ENCODE measurements around the gene CFAP126. TPM values are rescaled to one million over a fixed set of nuclear protein-coding genes. Genes with fewer than 3 reads are reported as not detected.
"Not testable (repeated sequence)": the region's sequence is repeated elsewhere in the genome, so short reads cannot be mapped to it uniquely, and the experiment has no call there.

The CFAP126 gene
- total RNA-seq, 2 donors from 2014 or later, result 0.76 TPM; not detected in 1

GRCh38 chr1:161365207-161365606 is 2.5 kb downstream of the CFAP126 start:
- peaks cover 0 to 7% of the 10 kb centered on the region in 2 donors for H3K36me3 Mint-ChIP-seq (ENCODE audit: insufficient read depth in 2 of 2)
- ATAC-seq (replicated peaks in 1 of 2) (no peak), DNase-seq (no peak)
- no peaks in the 10 kb centered on the region for H3K27me3 Mint-ChIP-seq (ENCODE audit: low read depth)
- no peaks in the 10 kb centered on the region for H3K9me3 Mint-ChIP-seq
- no peak overlapping the region for H3K27ac Mint-ChIP-seq
- peaks cover 24% of the 10 kb centered on the region for H3K4me1 Mint-ChIP-seq (ENCODE audit: low read depth)
- H3K4me3 Mint-ChIP-seq, result no peak overlapping the region

- Mint-ChIP-seq H3K4me3 (peak overlapping the region in 1 of 2 donors; percentile 61), H3K27ac (peak overlapping the region; percentile 96), H3K36me3 (ENCODE audit: insufficient read depth in 2 of 2) (peaks cover 0 to 8% of the 10 kb centered on the region in 2 donors), H3K27me3 (ENCODE audit: low read depth) (no peaks in the 10 kb centered on the region), H3K4me1 (ENCODE audit: low read depth) (peaks cover 24% of the 10 kb centered on the region), H3K9me3 (no peaks in the 10 kb centered on the region)
- DNase-seq, result no peak
- peak in 1 of 2 donors; percentile 54 for ATAC-seq (replicated peaks in 1 of 2)
These were observed 3.3 kb downstream of the CFAP126 start for GRCh38 chr1:161364332-161364731.

GRCh38 chr1:161359291-161359690 is 8.4 kb downstream of the CFAP126 start:
- H3K27ac Mint-ChIP-seq, result peak overlapping the region; percentile 64
- H3K36me3 Mint-ChIP-seq (ENCODE audit: insufficient read depth in 2 of 2), result peaks cover 1 to 10% of the 10 kb centered on the region in 2 donors
- DNase-seq, result no peak
- peaks cover 7% of the 10 kb centered on the region for H3K4me1 Mint-ChIP-seq (ENCODE audit: low read depth)
- no peaks in the 10 kb centered on the region for H3K27me3 Mint-ChIP-seq (ENCODE audit: low read depth)
- no peak overlapping the region for H3K4me3 Mint-ChIP-seq
- H3K9me3 Mint-ChIP-seq, result no peaks in the 10 kb centered on the region
- no peak for ATAC-seq (replicated peaks in 1 of 2)

GRCh38 chr1:161357073-161357472 is 10.6 kb downstream of the CFAP126 start:
- no peak overlapping the region for H3K27ac Mint-ChIP-seq
- DNase-seq, result no peak
- H3K27me3 Mint-ChIP-seq (ENCODE audit: low read depth), result no peaks in the 10 kb centered on the region
- H3K9me3 Mint-ChIP-seq, result no peaks in the 10 kb centered on the region
- peaks cover 1 to 3% of the 10 kb centered on the region in 2 donors for H3K36me3 Mint-ChIP-seq (ENCODE audit: insufficient read depth in 2 of 2)
- peak in 1 of 2 donors; percentile 35 for ATAC-seq (replicated peaks in 1 of 2)
- no peaks in the 10 kb centered on the region for H3K4me1 Mint-ChIP-seq (ENCODE audit: low read depth)
- H3K4me3 Mint-ChIP-seq, result no peak overlapping the region

GRCh38 chr1:161351482-161351881 is 16.2 kb downstream of the CFAP126 start:
- H3K36me3 Mint-ChIP-seq (ENCODE audit: insufficient read depth in 2 of 2), result peaks cover 4 to 9% of the 10 kb centered on the region in 2 donors
- DNase-seq (peak in 1 of 2 donors; percentile 13), ATAC-seq (replicated peaks in 1 of 2) (peak in 1 of 2 donors; percentile 96)
- peak overlapping the region; percentile 24 for H3K27ac Mint-ChIP-seq
- no peak overlapping the region for H3K4me3 Mint-ChIP-seq
- H3K9me3 Mint-ChIP-seq, result no peaks in the 10 kb centered on the region
- H3K27me3 Mint-ChIP-seq (ENCODE audit: low read depth), result no peaks in the 10 kb centered on the region
- H3K4me1 Mint-ChIP-seq (ENCODE audit: low read depth), result no peaks in the 10 kb centered on the region

- no peaks in the 10 kb centered on the region for H3K4me1 Mint-ChIP-seq (ENCODE audit: low read depth)
- DNase-seq (no peak), ATAC-seq (replicated peaks in 1 of 2) (no peak)
- no peaks in the 10 kb centered on the region for H3K9me3 Mint-ChIP-seq
- H3K4me3 Mint-ChIP-seq, result no peak overlapping the region
- H3K36me3 Mint-ChIP-seq (ENCODE audit: insufficient read depth in 2 of 2), result peaks cover 2 to 9% of the 10 kb centered on the region in 2 donors
- no peaks in the 10 kb centered on the region for H3K27me3 Mint-ChIP-seq (ENCODE audit: low read depth)
- peak overlapping the region; percentile 64 for H3K27ac Mint-ChIP-seq
These were observed 17.0 kb downstream of the CFAP126 start for GRCh38 chr1:161350671-161351070.

- no peak for DNase-seq
- no peak for ATAC-seq (replicated peaks in 1 of 2)
- Mint-ChIP-seq H3K36me3 (ENCODE audit: insufficient read depth in 2 of 2) (peaks cover 6 to 25% of the 10 kb centered on the region in 2 donors), H3K4me1 (ENCODE audit: low read depth) (peaks cover 6% of the 10 kb centered on the region), H3K27me3 (ENCODE audit: low read depth) (no peaks in the 10 kb centered on the region), H3K9me3 (no peaks in the 10 kb centered on the region), H3K27ac (no peak overlapping the region), H3K4me3 (no peak overlapping the region)
These were observed 24.9 kb downstream of the CFAP126 start for GRCh38 chr1:161342821-161343220.

- no peak for ATAC-seq (replicated peaks in 1 of 2)
- Mint-ChIP-seq H3K4me1 (ENCODE audit: low read depth) (peaks cover 6% of the 10 kb centered on the region), H3K27ac (no peak overlapping the region), H3K27me3 (ENCODE audit: low read depth) (no peaks in the 10 kb centered on the region), H3K4me3 (no peak overlapping the region), H3K9me3 (no peaks in the 10 kb centered on the region), H3K36me3 (ENCODE audit: insufficient read depth in 2 of 2) (peaks cover 6 to 25% of the 10 kb centered on the region in 2 donors)
- no peak for DNase-seq
These were observed 25.5 kb downstream of the CFAP126 start for GRCh38 chr1:161342177-161342576.

GRCh38 chr1:161335796-161336195 is 31.9 kb downstream of the CFAP126 start:
- Mint-ChIP-seq H3K27me3 (ENCODE audit: low read depth) (no peaks in the 10 kb centered on the region), H3K36me3 (ENCODE audit: insufficient read depth in 2 of 2) (peaks cover 0 to 32% of the 10 kb centered on the region in 2 donors), H3K4me3 (no peak overlapping the region), H3K9me3 (no peaks in the 10 kb centered on the region), H3K27ac (no peak overlapping the region), H3K4me1 (ENCODE audit: low read depth) (peaks cover 4% of the 10 kb centered on the region)
- no peak for DNase-seq
- ATAC-seq (replicated peaks in 1 of 2), result no peak

GRCh38 chr1:161333166-161333565 is 34.5 kb downstream of the CFAP126 start:
- H3K4me3 Mint-ChIP-seq, result no peak overlapping the region
- no peaks in the 10 kb centered on the region for H3K9me3 Mint-ChIP-seq
- H3K4me1 Mint-ChIP-seq (ENCODE audit: low read depth), result no peaks in the 10 kb centered on the region
- ATAC-seq (replicated peaks in 1 of 2), result no peak
- no peaks in the 10 kb centered on the region for H3K27me3 Mint-ChIP-seq (ENCODE audit: low read depth)
- H3K27ac Mint-ChIP-seq, result no peak overlapping the region
- H3K36me3 Mint-ChIP-seq (ENCODE audit: insufficient read depth in 2 of 2), result peaks cover 0 to 29% of the 10 kb centered on the region in 2 donors
- no peak for DNase-seq

GRCh38 chr1:161330346-161330745 is 37.3 kb downstream of the CFAP126 start:
- no peaks in the 10 kb centered on the region for H3K27me3 Mint-ChIP-seq (ENCODE audit: low read depth)
- no peak for DNase-seq
- no peaks in the 10 kb centered on the region for H3K4me1 Mint-ChIP-seq (ENCODE audit: low read depth)
- ATAC-seq (replicated peaks in 1 of 2), result no peak
- no peaks in the 10 kb centered on the region for H3K9me3 Mint-ChIP-seq
- no peak overlapping the region for H3K27ac Mint-ChIP-seq
- H3K4me3 Mint-ChIP-seq, result no peak overlapping the region
- H3K36me3 Mint-ChIP-seq (ENCODE audit: insufficient read depth in 2 of 2), result peaks cover 1 to 34% of the 10 kb centered on the region in 2 donors

- no peak overlapping the region for H3K4me3 Mint-ChIP-seq
- no peak for DNase-seq
- no peak for ATAC-seq (replicated peaks in 1 of 2)
- H3K36me3 Mint-ChIP-seq (ENCODE audit: insufficient read depth in 2 of 2), result peaks cover 3 to 20% of the 10 kb centered on the region in 2 donors
- no peaks in the 10 kb centered on the region for H3K4me1 Mint-ChIP-seq (ENCODE audit: low read depth)
- H3K9me3 Mint-ChIP-seq, result no peaks in the 10 kb centered on the region
- H3K27ac Mint-ChIP-seq, result no peak overlapping the region
- no peaks in the 10 kb centered on the region for H3K27me3 Mint-ChIP-seq (ENCODE audit: low read depth)
These were observed 43.7 kb downstream of the CFAP126 start for GRCh38 chr1:161324020-161324419.

GRCh38 chr1:161315841-161316674 is 51.6 kb downstream of the CFAP126 start:
- H3K36me3 Mint-ChIP-seq (ENCODE audit: insufficient read depth in 2 of 2); H3K27me3 Mint-ChIP-seq (ENCODE audit: low read depth); DNase-seq; ATAC-seq (replicated peaks in 1 of 2); H3K9me3 Mint-ChIP-seq: not testable (repeated sequence)
- H3K4me3 Mint-ChIP-seq, result peak overlapping the region in 1 of 2 donors; percentile 98
- H3K4me1 Mint-ChIP-seq (ENCODE audit: low read depth), result peaks cover 30% of the 10 kb centered on the region
- peak overlapping the region; percentile 98 for H3K27ac Mint-ChIP-seq

Data from activated T-cell treated with anti-CD3 and anti-CD28 coated beads, Interleukin-2, amount 50 U/mL, for 72 hours (primary cell).